OCI-LY3 (cell line): ENCODE results near the gene RAB2B.

Experiments
- H2AFZ ChIP-seq: fragments of 200-600, 300-600 bp; shearing (Covaris generic); 2 replicates; pipeline ENCODE4 v1.6.0; 2014; ENCODE audit warnings: antibody characterized with exemption, low read depth, low read length
- H3K27ac ChIP-seq: fragments of 200-600, 300-600 bp; sonication (generic); 2 replicates; pipeline ENCODE4 v1.5.1; 2014; ENCODE audit warnings: mild to moderate bottlenecking, low read length, moderate library complexity, mixed read lengths
- H3K27me3 ChIP-seq: fragments of 200-600, 300-600 bp; sonication (generic); 2 replicates; pipeline ENCODE4 v1.6.1; 2014; ENCODE audit warnings: low read depth, low read length, mixed read lengths
- H3K36me3 ChIP-seq: fragments of 200-600, 300-600 bp; sonication (generic); replicated peaks from 2 replicates; pipeline ENCODE3; 2014; ENCODE audit warnings: low read depth, low read length, mixed read lengths
- H3K4me1 ChIP-seq: fragments of 300-600, 200-600 bp; sonication (generic); 2 replicates; pipeline ENCODE4 v1.6.1; 2014; ENCODE audit warnings: low read length, mixed read lengths
- H3K4me2 ChIP-seq: fragments of 200-600, 300-600 bp; sonication (generic); 2 replicates; pipeline ENCODE4 v1.6.1; 2014; ENCODE audit warnings: low read length, mixed read lengths
- H3K4me3 ChIP-seq: fragments of 300-600, 200-600 bp; sonication (generic); 2 replicates; pipeline ENCODE4 v1.5.1; 2014; ENCODE audit warnings: antibody characterized with exemption, mild to moderate bottlenecking, low read length, moderate library complexity
- H3K79me2 ChIP-seq: fragments of 300-600, 200-600 bp; shearing (Covaris generic); 2 replicates; pipeline ENCODE4 v1.6.1; 2014; ENCODE audit warnings: mild to moderate bottlenecking, low read length, mixed read lengths
- H3K9ac ChIP-seq: fragments of 300-600, 200-600 bp; shearing (Covaris generic); 2 replicates; pipeline ENCODE4 v1.6.0; 2014; ENCODE audit warnings: mild to moderate bottlenecking, low read length, moderate library complexity
- H3K9me3 ChIP-seq: fragments of 200-600, 300-600 bp; shearing (Covaris generic); 2 replicates; pipeline ENCODE4 v1.6.1; 2014; ENCODE audit warnings: low read length, mixed read lengths; ENCODE audit not compliant: insufficient read depth
- H4K20me1 ChIP-seq: fragments of 200-600, 300-600 bp; sonication (generic); 2 replicates; pipeline ENCODE4 v1.6.1; 2016; ENCODE audit warnings: low read length, mixed read lengths; ENCODE audit not compliant: insufficient read depth
- EZH2phosphoT487 ChIP-seq: fragments of 200-600 bp; shearing (Covaris generic); IDR thresholded peaks from 2 replicates; pipeline ENCODE4 v1.6.1; 2018; ENCODE audit warnings: antibody characterized with exemption, mixed run types, low read depth
- TF ChIP-seq, protein P1 (sequence below): fragments of 200-600, 300-600 bp; sonication (generic); IDR thresholded peaks from 2 replicates; pipeline ENCODE4 v1.5.1; 2014; ENCODE audit warnings: antibody characterized with exemption, low read length, low read depth

The RAB2B gene

DNA sequence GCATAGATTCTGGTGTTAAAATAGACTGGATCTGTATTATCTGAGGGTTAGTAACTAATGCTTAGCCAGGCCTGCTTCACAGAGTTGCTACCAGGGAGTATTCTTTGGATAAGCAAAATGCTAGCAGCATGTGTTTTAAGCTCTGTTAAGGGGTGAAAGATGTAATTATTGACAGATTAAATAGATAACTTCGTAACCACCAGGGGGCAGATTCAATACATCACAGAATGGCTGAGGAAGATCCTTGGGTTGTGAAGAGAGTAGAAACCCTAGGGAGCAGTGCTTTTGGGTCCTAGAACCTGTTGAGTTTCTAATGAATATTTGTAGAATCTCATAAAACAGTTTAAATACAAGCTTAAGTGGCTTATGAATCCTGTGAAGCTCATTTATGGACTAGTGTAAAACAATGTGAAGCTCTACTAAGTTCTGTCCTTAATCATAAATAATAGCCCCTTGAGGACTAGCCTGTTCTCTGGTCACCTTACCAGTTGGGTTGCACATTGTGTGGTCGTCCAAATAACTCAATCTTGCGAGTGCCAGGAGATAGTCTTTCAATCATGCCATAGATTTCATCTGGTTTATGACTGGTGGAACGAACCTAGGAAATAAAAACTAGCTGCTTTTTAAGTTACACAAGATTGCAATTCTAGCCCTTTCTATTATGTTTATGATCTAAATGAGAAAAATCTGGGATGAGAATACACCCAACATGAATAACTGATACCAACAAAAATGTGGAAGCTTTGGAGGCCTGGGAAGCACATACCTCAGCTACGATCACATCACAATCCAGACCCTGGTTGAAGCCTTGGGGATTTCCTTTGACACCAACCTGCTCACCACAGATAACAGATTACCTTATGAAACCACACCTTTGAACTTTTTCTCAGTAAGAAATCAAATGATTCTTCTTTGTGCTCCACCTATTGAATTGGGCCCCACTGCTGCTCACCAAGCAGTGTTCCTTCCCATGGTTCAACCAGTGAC, 22.1 kb upstream of the RAB2B start:
- TF ChIP-seq, protein P1, sequence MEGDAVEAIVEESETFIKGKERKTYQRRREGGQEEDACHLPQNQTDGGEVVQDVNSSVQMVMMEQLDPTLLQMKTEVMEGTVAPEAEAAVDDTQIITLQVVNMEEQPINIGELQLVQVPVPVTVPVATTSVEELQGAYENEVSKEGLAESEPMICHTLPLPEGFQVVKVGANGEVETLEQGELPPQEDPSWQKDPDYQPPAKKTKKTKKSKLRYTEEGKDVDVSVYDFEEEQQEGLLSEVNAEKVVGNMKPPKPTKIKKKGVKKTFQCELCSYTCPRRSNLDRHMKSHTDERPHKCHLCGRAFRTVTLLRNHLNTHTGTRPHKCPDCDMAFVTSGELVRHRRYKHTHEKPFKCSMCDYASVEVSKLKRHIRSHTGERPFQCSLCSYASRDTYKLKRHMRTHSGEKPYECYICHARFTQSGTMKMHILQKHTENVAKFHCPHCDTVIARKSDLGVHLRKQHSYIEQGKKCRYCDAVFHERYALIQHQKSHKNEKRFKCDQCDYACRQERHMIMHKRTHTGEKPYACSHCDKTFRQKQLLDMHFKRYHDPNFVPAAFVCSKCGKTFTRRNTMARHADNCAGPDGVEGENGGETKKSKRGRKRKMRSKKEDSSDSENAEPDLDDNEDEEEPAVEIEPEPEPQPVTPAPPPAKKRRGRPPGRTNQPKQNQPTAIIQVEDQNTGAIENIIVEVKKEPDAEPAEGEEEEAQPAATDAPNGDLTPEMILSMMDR: peak; percentile 67
- no peak for TF ChIP-seq EZH2phosphoT487
- Histone ChIP-seq H3K9me3 (no peaks in the 10 kb centered on the region), H3K27me3 (no peaks in the 10 kb centered on the region), H3K36me3 (peaks cover 76% of the 10 kb centered on the region), H4K20me1 (no peaks in the 10 kb centered on the region), H3K4me1 (no peaks in the 10 kb centered on the region), H2AFZ (no peak overlapping the region), H3K79me2 (peaks cover 4% of the 10 kb centered on the region; the same call in 1 of the 2 replicates), H3K9ac (no peak overlapping the region), H3K4me2 (no peak overlapping the region), H3K4me3 (no peak overlapping the region), H3K27ac (no peak overlapping the region)

DNA sequence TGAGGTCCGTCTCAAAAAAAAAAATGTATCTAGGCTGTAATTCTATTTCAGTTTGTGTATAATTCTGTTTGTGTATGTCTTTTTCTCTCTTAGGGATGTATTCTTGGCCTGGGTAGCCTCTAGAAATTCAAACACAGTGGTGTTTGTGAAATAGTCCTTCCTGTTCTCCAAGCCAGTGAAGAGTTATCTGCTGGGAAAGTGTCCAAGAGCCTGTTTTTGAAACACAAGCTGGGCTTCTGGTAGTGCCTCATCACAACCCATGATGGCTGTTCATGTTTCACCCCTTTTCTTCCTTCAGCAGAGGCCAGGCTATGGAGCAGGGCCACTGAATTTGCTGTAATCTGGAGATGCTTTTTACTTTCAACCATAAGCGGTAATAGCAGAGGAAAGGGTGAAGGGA, 19.7 kb upstream of the RAB2B start:
- no peak for TF ChIP-seq EZH2phosphoT487
- TF ChIP-seq, protein P1: no peak
- Histone ChIP-seq H3K4me1 (no peaks in the 10 kb centered on the region), H3K36me3 (peaks cover 60% of the 10 kb centered on the region), H3K79me2 (no peaks in the 10 kb centered on the region), H3K9me3 (no peaks in the 10 kb centered on the region), H3K27ac (no peak overlapping the region), H4K20me1 (no peaks in the 10 kb centered on the region), H3K4me2 (no peak overlapping the region), H3K27me3 (no peaks in the 10 kb centered on the region), H2AFZ (no peak overlapping the region), H3K4me3 (no peak overlapping the region), H3K9ac (no peak overlapping the region)

DNA sequence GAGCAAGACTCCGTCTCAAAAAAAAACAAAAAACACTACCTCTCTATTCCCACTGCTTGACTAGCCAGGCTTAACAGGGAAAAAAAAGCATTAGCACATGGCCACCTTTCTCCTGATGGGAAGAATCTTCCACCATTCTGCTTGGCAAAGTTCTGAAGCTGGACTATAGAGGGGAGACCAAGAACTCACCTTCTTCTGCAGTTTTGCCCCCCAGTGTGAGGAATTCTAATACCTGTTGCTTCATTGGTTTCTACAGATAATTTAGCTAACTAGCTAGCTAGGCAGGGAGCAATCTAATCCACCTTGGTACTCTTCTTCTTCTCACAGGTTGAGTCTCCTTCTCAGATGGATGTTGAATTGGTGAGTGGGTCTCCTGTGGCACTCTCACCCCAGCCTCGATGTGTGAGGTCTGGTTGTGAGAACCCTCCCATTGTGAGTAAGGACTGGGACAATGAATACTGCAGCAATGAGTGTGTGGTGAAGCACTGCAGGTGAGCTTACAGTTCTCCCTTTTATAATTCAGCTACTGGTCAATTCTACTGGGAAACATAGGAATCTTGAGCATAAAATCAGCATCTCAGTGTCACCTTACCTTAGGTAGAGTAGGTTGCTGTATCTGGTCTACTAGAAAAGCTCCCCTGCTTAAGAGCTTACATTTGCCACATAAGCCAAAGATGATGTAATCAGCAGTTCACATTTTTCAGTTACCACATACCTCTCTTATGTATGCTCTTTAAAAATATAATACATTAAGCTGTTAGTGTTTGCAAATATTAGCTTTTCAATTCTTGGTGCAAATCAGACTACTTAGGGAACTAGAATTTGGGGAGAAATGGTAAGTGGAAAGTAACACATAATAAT, 18.4 kb upstream of the RAB2B start:
- Histone ChIP-seq H3K27me3 (no peaks in the 10 kb centered on the region), H3K27ac (no peak overlapping the region)
- no peak for TF ChIP-seq EZH2phosphoT487
- TF ChIP-seq, protein P1: no peak

DNA sequence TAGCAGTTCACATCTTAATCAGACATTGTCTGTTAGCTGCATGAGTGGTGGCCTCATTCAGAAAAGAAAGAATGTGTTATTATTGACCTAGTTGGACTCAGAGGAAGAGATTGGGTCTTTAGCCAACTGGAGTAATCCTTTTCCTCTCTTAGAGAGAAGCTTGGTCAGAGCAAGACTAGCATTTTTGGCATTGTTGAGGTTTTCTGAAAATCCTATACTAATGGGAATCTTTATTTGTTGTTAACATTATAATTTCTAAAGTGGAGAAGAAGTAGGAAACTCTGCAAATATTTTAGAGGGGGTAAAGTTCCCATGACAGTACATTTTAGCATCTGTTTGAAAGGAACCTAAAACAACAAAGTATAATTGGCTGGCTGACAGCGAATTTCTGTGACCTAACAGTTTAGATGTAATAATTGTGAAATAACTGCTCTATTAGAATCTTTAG, 9.9 kb upstream of the RAB2B start:
- Histone ChIP-seq H3K27ac (no peak overlapping the region), H3K4me2 (no peak overlapping the region), H4K20me1 (no peaks in the 10 kb centered on the region), H3K79me2 (no peaks in the 10 kb centered on the region), H2AFZ (no peak overlapping the region), H3K9me3 (no peaks in the 10 kb centered on the region), H3K4me1 (no peaks in the 10 kb centered on the region), H3K27me3 (no peaks in the 10 kb centered on the region), H3K36me3 (peaks cover 10% of the 10 kb centered on the region), H3K9ac (no peak overlapping the region), H3K4me3 (no peak overlapping the region)
- TF ChIP-seq, protein P1: no peak
- TF ChIP-seq EZH2phosphoT487: no peak

More for the DNA sequence above, 18.4 kb upstream of the RAB2B start:
- Histone ChIP-seq H2AFZ (no peak overlapping the region), H4K20me1 (no peaks in the 10 kb centered on the region), H3K9me3 (no peaks in the 10 kb centered on the region), H3K4me3 (no peak overlapping the region), H3K4me2 (no peak overlapping the region), H3K4me1 (no peaks in the 10 kb centered on the region), H3K36me3 (peaks cover 49% of the 10 kb centered on the region), H3K9ac (no peak overlapping the region), H3K79me2 (no peaks in the 10 kb centered on the region)
